Stimulated activated CD4-positive, alpha-beta T cell treated with anti-CD3 and anti-CD28 coated beads, Interleukin-12 subunit alpha, Interleukin-12 subunit beta, amount 100 ng/mL, for 48 hours (primary cell): Measurements from ENCODE around the gene LSM3.

ENCODE experiments used
- DNase-seq, 3 donors: peaks; one replicate each; pipeline ENCODE4 v3.0.0-alpha.2; 2020; ENCODE audit warnings: low read depth in 2 of 3, low spot score in 1 of 3

Gene LSM3

GRCh38 chr3:14143271-14144225 is 35.1 kb upstream of the LSM3 start:
- DNase-seq = no peak

GRCh38 chr3:14144423-14145075 is 34.1 kb upstream of the LSM3 start:
- peak in 2 of 3 donors; percentile 40 to 42 for DNase-seq

GRCh38 chr3:14145236-14145635 is 33.4 kb upstream of the LSM3 start:
- no peak for DNase-seq

- no peak for DNase-seq
These were observed 32.8 kb upstream of the LSM3 start for GRCh38 chr3:14145670-14146380.

- DNase-seq = no peak
These were observed 32.1 kb upstream of the LSM3 start for GRCh38 chr3:14146381-14147065.

GRCh38 chr3:14147066-14147435 is 31.6 kb upstream of the LSM3 start:
- DNase-seq = no peak

GRCh38 chr3:14147617-14148016 is 31.0 kb upstream of the LSM3 start:
- no peak for DNase-seq

- no peak for DNase-seq
These were observed 30.3 kb upstream of the LSM3 start for GRCh38 chr3:14148041-14148985.

- DNase-seq = no peak
These were observed 28.5 kb upstream of the LSM3 start for GRCh38 chr3:14150078-14150477.

GRCh38 chr3:14150491-14151230 is 28.0 kb upstream of the LSM3 start:
- DNase-seq = no peak

- DNase-seq = no peak
These were observed 27.0 kb upstream of the LSM3 start for GRCh38 chr3:14151471-14152083.

- DNase-seq = no peak
These were observed 26.2 kb upstream of the LSM3 start for GRCh38 chr3:14152233-14152962.

- no peak for DNase-seq
These were observed 25.7 kb upstream of the LSM3 start for GRCh38 chr3:14152963-14153355.

GRCh38 chr3:14153663-14154062 is 25.0 kb upstream of the LSM3 start:
- DNase-seq = no peak

GRCh38 chr3:14154276-14154675 is 24.3 kb upstream of the LSM3 start:
- no peak for DNase-seq

- no peak for DNase-seq
These were observed 23.6 kb upstream of the LSM3 start for GRCh38 chr3:14154895-14155440.

- DNase-seq = no peak
These were observed 22.4 kb upstream of the LSM3 start for GRCh38 chr3:14156201-14156600.
